Uterus (tissue), 2 donors: Measurements from ENCODE around the gene BORCS6.

Experiments
- CTCF ChIP-seq, 4 experiments: fragments of 200-600 bp in 2 of 4; fragments of 450-650 bp in 2 of 4; sonication (generic) in 2 of 4; IDR thresholded peaks; one replicate each; pipeline ENCODE4 v1.5.1; 2016 to 2019; ENCODE audit warnings: antibody characterized with exemption in 4 of 4, mild to moderate bottlenecking in 2 of 4, moderate library complexity in 1 of 4
- POLR2A ChIP-seq, 2 donors: fragments of 450-650 bp; IDR thresholded peaks; one replicate each; pipeline ENCODE4 v1.6.1; 2016; ENCODE audit warnings: antibody characterized with exemption in 2 of 2, mild to moderate bottlenecking in 1 of 2, moderate library complexity in 1 of 2

DNA sequence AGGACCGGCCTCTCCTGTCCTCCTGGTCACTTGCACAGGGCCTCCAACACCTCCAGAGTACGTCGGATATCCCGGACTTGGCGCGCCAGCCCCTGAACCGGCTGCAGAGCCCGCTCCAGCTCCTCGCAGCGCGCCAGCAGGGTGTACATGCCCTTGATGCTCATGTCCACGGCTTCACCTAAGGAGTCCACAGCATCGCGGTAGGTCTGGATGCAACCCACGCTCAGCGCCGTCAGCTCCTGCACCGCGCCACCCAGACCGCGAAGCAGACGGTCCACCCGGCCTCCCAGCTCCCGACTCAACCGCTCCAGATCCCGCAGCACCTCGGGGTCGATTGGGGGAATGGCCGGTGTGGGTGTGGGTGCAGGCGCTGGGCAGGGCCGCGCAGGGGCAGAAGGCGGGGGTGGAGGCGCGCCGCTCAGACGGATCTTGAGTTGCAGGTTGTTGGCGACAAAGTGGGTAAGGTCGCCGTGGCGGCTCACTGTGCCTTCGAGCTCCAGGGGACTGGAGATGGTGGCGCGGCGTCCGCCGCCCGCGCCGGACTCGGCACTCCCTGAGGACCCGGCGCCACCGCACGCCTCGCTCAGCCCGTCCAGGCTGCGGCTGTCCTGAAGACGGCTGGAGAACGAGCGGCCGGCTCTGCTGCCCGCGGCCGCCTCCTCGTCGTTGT lies 804 bp downstream of the BORCS6 start:
- no peak for TF ChIP-seq POLR2A (IDR thresholded peaks at IDR 0.05)
- TF ChIP-seq CTCF (IDR thresholded peaks at IDR 0.05): no peak
